A204.1 (cell line): ENCODE results near the gene NOTCH2.

ENCODE experiments used
- FAIRE-seq: peaks from 2 replicates; lab custom pipeline; 2012; peaks lifted over from hg19 to GRCh38; lab: Jason Lieb, UNC

Gene NOTCH2

GRCh38 chr1:119941392-119941791 lies 128.1 kb downstream of the NOTCH2 start:
- no peak for FAIRE-seq

GRCh38 chr1:119940697-119941096 lies 128.8 kb downstream of the NOTCH2 start:
- FAIRE-seq = no peak

GRCh38 chr1:119937198-119937597 lies 132.3 kb downstream of the NOTCH2 start:
- no peak for FAIRE-seq

GRCh38 chr1:119935915-119936314 lies 133.5 kb downstream of the NOTCH2 start:
- FAIRE-seq = no peak

GRCh38 chr1:119935373-119935772 lies 134.1 kb downstream of the NOTCH2 start:
- no peak for FAIRE-seq

GRCh38 chr1:119933397-119933796 lies 136.1 kb downstream of the NOTCH2 start:
- FAIRE-seq = no peak

GRCh38 chr1:119929643-119930315 lies 139.7 kb downstream of the NOTCH2 start:
- no peak for FAIRE-seq

- FAIRE-seq = no peak
These were observed 142.9 kb downstream of the NOTCH2 start for GRCh38 chr1:119926553-119926952.

GRCh38 chr1:119924948-119925898 lies 144.2 kb downstream of the NOTCH2 start:
- no peak for FAIRE-seq

- FAIRE-seq = no peak
These were observed 149.1 kb downstream of the NOTCH2 start for GRCh38 chr1:119920104-119920968.

- FAIRE-seq = no peak
These were observed 150.2 kb downstream of the NOTCH2 start for GRCh38 chr1:119919241-119919640.

GRCh38 chr1:119918301-119918700 lies 151.2 kb downstream of the NOTCH2 start:
- no peak for FAIRE-seq

GRCh38 chr1:119917304-119918055 lies 152.0 kb downstream of the NOTCH2 start:
- FAIRE-seq = no peak

GRCh38 chr1:119915517-119915916 lies 153.9 kb downstream of the NOTCH2 start:
- no peak for FAIRE-seq

GRCh38 chr1:119914071-119914470 lies 155.4 kb downstream of the NOTCH2 start:
- no peak for FAIRE-seq

GRCh38 chr1:119912963-119913362 lies 156.5 kb downstream of the NOTCH2 start:
- FAIRE-seq = no peak

- no peak for FAIRE-seq
These were observed 157.7 kb downstream of the NOTCH2 start for GRCh38 chr1:119911775-119912174.

GRCh38 chr1:119910618-119911017 lies 158.8 kb downstream of the NOTCH2 start:
- no peak for FAIRE-seq

- FAIRE-seq = no peak
These were observed 159.4 kb downstream of the NOTCH2 start for GRCh38 chr1:119909890-119910596.

GRCh38 chr1:119908661-119909060 lies 160.8 kb downstream of the NOTCH2 start:
- FAIRE-seq = no peak
